GM23248 (cell line): ENCODE measurements around the gene TEN1.

ENCODE experiments used
- EZH2 ChIP-seq: fragments of 200-600 bp; sonication (generic); IDR thresholded peaks from 2 replicates; pipeline ENCODE4 v1.6.1; 2018; ENCODE audit warnings: antibody characterized with exemption, mild to moderate bottlenecking; ENCODE audit not compliant: insufficient read depth, poor library complexity, severe bottlenecking
- EZH2phosphoT487 ChIP-seq: fragments of 200-600 bp; sonication (generic); IDR thresholded peaks from 2 replicates; pipeline ENCODE4 v1.6.1; 2018; ENCODE audit warnings: antibody characterized with exemption, moderate library complexity, mild to moderate bottlenecking, low read depth; ENCODE audit not compliant: insufficient read depth

DNA sequence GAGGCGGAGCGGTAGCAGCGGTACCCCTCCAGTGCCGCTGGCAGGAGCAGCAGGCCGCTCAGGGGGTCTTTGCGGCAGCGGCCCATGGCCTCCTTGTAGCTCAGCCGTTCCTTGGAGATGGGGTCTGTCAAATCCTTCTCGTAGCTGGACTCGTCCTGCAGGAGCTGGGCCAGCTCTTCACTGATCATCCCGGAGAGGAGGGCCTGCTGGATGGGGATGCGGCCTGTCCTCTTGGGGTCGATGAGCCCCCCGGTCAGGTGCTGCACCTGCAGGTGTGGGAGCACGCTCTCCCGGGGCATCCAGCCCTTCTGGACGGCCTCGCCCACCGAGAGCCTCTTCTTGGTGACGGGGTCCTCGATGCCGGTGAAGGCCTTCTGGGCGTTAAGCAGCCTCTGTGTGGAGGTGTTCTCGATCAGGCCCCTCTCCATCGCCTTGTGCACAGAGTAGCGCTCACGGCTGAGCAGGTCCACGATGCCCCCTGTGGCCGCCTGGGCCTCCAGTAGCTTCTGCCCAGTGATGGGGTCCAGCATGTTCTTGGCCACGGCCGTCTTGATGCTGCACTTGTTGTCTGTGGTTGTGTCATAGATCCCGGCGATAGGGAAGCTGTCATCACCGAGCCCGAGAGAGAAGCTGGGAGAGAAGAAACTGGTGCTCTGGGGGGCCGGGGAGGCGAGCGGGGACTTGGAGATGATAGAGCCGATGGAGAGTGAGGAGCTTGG, 28.2 kb downstream of the TEN1 start:
- TF ChIP-seq EZH2 (no peak), EZH2phosphoT487 (no peak)
